NOMO-1 treated with dmso at 0.1 percent for 144 hours (cell line): ENCODE results near the gene KCNH4.
"Not testable (repeated sequence)": the region's sequence is repeated elsewhere in the genome, so short reads cannot be mapped to it uniquely, and the experiment has no call there.

Experiments used
- DNase-seq: peaks from one replicate; lab custom pipeline; 2025; ENCODE audit not compliant: unreplicated experiment; lab: John Stamatoyannopoulos, UW

The KCNH4 gene

DNA sequence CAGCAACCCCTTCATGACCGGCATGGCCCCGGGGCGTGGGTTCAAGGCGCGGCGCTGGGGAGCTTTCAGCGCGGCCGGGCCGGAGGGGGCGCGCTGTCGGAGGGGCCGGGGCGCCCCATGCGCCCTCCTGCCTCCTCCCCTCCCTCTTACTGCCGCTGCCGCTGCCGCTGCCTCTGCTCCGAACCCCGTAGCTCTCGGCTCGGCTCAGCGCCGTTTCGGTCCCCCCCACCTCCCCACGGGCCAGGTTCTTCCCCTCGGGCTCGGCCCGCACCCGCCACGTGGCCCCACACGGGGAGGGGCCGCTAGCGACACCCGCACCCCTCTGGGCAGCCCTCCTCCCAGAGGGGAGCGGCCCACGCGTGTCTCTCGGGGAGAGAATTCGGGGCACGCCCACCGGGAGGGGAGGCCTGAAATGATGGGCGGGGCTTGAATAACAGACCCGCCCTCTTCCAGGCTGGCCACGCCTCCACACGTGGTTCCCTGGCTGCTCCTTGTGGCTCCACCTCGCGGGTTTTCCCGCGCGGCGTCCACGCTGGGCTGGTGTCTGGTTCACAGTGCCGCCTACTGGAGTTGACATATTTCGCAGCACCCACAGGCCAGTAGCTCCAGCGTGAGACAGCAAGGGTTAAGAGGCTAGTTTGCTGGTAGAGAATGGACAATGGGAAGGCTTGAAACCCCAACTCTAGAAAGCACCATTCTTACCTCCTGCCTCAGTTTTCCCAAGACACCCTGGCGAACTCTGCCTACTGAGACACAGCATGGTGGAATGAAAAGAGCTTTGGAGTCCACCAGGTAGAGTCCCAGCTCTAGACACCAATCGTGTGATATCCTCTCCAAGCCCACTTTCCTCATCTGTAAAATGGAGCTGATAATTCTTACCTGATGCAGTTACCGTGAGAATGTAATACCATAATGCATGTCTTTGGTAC, at the start of gene KCNH4:
Gene KCNH4 (minus strand): TSS at position 221 of the 929 bp plus-strand sequence. CDS start 197 bp downstream, at position 24.
- DNase-seq, result peak; percentile 77

DNA sequence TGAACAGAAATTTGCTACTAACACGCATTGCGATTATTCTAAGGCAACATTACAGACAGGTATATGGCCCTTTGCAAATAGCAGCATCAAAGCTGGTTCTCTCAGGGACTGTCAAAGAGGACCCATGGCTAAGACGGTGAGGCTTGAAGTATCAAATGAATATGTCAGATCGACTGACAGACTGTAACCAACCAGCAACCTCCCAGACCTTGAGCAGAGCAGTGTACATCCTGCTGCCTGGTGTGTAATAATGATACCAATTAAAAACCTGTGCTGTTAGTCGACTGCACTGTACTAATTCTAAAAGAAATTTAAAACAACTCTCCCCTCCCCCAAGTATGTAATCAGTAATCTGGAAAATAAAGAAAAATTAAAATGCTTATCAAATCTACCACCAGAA, 49.3 kb upstream of the KCNH4 start:
- DNase-seq, result no peak

DNA sequence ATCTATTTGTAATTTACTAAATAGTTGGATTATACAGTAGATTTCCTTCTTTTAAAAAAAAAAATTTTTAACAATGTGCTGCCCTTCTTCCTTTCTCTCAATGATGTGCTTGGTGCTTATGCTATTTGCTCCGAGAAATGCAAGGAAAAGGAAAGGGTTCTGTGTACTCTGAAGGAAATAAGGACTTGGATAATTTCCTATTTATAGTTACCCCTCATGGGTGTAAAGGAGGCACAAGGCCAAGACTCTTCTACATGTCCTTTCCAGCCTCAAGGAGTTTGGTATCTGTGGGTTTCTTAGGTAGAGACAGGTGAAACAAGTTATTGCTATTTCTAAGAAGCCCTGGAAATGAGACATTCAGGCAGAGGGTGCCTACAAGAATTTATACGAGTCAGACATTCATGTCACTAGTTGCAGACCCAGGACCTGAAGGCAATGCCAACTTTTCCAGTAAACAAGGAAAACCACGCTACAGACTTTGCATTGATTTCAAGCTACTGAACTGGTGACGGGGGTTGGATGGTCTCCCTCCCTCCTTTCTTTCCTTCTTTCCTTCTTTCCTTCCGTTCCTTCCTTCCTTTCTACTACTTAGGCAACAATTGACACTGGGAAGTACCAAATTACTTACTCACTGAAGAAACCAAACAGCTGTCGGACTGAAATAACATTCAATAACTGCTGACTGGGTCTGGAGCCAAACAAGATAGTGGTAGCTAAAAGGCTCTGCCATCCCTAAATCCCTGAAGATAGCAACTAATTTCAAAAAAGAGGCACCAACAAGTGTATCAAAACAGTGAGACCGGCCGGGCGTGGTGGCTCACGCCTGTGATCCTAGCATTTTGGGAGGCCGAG, 47.1 kb upstream of the KCNH4 start:
- no peak for DNase-seq

DNA sequence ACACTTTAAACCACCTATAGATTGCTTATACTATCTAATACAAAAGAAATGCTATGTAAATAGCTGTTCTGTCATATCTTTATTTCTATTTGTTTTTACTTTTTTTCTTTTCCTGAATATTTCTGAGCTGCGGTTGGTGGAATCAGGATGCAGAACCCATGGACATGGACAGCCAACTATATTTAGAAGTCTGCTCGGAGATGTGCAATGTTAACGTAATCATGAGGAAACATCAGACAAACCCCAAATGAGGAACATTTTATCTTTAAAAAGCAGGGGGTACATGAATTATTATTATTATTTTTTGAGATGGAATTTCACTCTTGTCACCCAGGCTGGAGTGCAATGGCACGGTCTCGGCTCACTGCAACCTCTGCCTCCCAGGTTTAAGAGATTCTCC, 44.7 kb upstream of the KCNH4 start:
- DNase-seq, result no peak

DNA sequence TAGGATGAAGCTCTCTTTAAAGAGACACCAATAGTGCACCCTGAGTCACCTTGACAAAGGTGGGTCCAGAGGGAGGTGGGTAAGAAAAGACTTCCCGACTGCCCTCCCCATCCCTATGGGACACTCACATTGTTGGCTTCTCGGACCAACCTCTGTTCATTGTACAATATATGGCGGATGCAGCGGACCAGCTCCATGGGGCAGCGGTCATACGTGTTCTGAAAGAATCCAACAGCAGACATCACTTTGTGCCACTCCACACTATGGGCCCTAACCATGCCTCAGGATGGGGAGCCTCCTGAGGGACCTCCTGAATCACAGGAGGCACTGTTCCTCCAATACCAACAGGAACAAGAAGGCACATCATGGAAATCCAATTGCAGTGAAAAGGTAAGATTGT, 43.7 kb upstream of the KCNH4 start:
- no peak for DNase-seq

DNA sequence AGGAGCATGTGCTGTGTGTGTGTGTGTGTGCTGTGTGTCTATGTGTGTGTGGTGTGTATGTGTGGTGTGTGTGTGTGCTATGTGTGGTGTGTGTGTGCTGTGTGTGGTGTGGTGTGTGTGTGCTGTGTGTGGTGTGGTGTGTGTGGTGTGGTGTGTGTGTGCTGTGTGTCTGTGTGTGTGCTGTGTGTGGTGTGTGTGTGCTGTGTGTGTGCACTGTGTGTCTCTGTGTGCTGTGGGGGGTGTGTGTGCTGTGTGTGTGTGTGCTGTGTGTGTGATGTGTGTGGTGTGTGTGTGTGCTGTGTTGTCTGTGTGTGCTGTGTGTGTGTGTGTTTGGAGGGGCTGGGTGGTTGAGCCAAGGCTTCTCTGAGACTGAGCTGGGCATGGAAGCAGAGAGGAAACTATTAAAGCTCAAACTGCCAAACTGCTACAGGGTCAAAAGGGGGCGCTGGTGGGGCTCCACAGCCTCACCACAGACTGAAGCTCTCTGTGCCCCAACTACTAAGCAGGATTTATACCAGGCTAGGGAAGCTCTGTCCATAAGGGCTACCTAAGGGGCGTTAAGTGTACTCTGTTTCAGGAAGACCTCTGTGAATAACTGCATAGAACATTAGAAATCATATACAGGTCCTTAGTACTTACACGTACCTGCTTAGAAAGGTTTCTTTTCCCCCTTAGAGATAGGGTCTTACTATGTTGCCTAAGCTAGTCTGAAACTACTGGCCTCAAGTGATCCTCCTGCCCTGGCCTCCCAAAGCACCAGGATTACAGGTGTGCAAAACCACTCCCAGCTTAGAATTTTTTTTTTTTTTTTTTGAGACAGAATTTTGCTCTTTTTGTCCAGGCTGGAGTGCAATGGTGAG, 41.2 kb upstream of the KCNH4 start:
- peak; percentile 55 for DNase-seq

DNA sequence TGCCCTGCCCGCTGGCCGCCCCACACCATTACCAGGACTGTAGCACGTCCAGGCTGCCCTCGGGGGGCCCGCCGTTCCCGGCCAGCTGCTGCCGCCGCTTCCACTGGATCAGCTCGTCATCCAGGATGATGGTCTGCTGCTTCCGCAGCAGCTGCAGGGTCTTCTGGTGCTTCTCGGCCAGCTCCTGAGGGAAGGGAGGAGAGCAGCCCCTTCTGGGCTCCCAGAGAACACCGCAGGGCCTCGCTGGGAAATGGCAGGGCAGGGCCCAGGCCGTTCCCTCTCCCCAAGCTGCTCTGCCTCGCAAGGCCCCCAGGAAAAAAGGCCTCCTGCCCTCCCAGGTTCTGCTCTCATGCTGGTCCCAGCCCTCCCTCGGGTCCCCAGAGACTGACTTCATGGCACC, 38.3 kb upstream of the KCNH4 start:
- not testable (repeated sequence) for DNase-seq

DNA sequence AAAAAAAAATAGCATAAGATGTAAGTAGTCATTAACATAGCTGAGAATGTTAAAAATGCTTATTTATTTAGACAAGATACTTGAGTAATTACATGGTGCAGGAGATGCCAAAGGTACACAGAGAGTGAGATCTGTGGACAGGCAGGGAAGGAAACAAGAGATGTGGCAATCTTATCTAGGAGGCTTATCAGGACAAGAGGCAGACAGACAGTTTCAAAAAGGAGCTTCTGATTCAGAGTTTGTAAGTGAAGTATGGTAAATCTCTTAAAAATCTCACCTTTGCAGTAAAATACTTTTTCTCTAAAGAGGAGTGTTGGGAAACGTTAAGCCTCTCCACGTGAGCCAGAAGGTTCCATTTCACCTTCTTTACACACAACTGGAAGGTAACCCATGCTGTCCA, 33.2 kb upstream of the KCNH4 start:
- no peak for DNase-seq

DNA sequence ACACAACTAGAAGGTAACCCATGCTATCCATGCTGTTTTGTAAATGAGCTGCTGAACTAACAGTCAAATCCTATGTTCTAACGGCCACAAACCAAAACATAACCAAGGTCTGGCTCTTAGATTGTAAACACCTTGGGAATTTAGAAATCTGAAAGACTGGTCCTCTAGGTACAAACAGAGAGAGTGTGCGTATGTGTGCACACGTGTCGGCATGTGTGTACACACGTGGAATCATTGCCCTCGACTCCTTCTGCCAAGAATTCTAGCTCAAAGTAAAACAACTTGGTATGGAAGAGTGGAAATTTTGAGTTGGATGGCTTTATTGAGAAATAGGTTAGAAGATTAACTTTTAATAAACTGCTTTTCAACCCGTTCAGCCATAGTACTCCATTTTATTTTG, 31.4 kb upstream of the KCNH4 start:
- no peak for DNase-seq

DNA sequence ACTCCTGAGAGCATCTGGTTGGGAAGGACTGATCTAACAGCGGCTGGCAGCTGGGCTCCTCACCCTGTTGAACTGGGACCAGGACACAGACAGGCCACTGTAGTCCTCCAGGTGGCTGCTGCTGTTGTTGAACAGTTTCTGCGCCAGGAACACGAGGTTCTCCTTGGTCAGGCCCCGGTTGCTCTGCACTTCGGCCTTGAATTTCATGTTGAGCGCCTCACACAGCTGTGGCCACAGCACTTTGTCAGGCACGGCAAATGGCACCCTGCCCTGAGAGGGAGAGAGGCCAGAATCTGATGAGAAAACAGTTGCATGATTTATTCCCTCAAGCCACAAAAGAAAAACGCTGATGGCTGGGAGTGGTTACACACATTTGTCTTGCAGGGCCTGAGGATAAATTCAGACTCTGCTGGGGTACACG, 31.0 kb upstream of the KCNH4 start:
- DNase-seq, result not testable (repeated sequence)

DNA sequence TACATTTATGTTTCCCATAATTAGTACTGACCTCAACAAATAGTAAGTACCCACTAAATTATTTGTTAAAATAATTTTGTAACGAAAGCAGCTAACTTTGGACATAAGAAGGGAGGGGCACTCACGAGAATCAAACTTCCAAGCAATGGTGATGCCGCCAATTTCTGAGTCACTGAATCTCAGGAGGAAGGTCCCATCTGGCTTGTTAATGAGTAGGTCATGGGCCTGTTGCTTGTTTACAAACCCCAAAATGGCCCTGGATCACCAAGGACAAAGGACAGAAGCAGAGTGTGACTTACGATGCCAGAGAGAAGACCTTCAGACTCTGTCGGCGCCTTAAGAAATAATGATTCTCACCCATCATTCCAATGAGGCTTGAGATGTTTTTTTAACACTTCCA, 29.1 kb upstream of the KCNH4 start:
- no peak for DNase-seq

DNA sequence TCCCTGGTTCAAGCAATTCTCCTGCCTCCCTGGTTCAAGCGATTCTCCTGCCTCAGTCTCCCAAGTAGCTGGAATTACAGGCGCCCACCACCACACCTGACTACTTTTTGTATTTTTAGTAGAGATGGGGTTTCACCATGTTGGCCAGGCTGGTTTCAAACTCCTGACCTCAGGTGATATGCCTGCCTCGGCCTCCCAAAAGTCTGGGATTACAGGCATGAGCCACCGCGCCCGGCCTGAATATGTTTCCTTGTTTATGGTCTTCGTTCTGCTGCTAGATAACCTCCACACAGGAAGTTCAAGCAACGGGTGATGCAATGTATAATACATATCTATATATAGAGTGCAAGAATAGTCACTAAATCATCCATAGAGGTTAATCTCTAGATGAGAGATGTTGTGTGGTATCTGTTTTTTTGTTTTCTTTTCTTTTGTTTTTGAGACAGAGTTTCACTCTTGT, 25.2 kb upstream of the KCNH4 start:
- peak; percentile 58 for DNase-seq

DNA sequence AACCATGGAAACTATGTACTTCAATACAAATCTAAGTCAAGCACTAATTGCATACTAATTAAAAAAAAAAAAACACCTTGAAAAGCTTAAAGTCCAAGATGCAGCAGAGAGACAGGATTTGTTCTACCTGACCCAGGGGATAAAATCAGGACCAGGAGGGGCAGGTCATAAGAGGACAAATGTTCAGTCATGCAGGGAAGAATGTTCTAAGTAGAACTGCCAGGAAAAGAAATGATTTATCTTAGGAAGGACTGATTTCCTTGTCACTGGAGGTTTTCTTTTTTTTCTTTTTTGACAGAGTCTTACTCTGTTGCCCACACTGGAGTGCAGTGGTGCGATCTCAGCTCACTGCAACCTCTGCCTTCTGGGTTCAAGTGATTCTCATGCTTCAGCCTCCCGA, 22.4 kb upstream of the KCNH4 start:
- no peak for DNase-seq

DNA sequence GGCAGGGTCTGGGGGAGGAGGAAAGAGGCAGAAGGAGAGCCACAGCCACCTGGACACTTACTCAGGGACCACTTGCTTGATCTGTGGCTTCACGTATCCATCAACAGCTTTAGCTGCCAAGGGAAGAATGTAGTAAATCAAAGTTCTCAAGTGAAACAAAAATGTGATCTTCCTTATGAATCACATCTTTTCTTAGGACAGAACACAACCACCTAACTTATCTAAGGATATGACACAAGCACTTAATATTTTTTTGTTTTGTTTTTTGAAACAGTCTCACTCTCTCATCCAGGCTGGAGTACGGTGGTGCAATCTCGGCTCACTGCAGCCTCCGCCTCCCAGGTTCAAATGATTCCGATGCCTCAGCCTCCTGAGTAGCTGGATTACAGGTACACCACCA, 21.8 kb upstream of the KCNH4 start:
- DNase-seq, result no peak

DNA sequence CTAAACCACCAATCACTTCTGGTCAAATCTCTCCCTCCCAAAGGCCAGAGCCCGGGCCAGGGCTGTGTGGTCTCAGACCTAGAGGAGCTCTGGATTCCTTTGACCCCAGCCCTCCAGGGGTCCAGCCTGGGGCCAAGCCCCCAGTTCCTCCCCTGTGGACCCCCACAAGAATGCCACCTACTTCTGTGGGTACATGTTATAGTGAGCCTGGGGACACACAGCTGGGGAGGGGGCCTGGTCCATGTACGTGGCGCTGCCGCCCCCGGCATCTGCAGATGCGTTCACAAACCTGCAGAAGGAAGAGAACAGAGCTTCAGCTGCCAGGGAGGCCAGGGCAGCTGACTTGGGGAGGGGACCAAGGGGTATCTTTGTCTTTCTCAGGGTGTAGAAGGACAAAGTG, 21.2 kb upstream of the KCNH4 start:
- no peak for DNase-seq

DNA sequence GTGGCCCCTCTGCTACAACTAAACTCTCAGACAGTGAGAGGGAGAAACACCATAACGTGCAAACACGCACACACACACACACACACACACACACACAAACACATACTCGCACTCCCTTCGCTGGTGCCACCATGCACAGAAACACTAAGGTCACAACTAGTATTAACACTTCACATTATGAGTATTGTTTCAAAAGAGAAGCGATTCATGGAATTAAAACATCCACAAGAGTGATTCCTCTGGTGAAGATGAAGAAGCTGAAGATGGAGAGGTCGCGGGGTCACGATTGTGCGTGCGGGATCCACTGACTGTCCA, 20.5 kb upstream of the KCNH4 start:
- DNase-seq, result no peak

DNA sequence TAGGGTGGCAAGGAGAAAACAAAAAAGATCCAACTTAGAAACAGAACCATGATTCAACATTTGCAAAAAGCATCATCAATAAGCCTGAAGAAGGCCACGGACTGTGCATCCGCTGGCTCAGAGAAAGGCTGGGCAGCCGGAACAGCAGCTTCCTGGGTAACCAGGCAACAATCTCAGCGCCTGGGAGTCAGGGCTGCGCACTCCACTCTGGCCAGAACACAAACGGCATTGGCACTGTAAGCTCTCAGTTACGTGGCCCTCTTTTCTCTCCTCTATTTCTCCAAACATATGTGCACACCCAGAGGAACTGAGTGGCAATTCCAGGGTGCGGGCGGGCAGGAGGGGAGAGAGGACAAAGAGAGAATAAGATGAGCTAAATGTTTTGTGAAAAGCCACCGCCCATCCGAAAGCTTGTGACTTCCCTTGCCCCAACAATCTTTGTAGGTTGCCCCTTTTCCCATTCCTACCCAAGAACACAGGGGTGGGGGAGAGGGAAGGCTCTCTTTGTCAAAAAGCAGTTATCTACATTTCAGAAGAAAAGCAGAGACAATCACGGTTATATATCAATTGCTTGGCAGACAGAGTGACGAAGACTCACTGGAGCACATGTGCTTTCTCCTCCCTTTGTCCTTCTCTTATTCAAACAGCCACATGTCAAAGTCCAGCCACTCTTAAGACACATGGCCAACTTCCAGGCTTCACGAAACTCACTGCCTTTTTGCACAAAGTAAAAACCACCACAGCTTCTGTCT, 19.9 kb upstream of the KCNH4 start:
- DNase-seq, result no peak

DNA sequence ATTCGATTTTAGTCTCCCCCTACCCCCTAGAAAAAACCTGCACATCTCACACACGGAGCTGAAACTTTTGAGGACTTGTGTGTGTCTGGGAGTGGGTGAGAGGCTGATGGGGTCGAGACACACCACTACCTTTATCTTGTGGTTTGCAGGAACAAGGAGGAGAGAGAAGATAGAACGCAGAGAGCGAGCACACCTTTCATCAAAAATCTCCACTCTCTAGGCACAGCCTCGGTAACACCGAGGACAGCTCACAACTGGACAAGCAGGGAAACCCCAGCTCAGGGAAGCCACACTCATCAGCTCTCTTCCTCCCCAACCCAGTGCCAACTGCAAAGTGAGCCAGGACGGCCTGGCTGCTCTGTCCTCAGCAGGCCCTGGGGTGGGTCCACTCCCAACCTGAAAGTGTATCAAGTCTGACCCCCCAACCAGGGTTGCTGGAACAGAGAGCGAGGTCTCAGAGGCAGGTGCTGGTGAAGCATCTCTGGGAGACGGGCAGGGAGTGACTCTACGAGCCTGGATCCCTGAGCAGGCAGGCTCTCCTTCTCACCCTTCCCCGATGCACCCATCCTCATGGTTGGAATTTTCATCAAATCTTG, 18.6 kb upstream of the KCNH4 start:
- DNase-seq, result no peak

DNA sequence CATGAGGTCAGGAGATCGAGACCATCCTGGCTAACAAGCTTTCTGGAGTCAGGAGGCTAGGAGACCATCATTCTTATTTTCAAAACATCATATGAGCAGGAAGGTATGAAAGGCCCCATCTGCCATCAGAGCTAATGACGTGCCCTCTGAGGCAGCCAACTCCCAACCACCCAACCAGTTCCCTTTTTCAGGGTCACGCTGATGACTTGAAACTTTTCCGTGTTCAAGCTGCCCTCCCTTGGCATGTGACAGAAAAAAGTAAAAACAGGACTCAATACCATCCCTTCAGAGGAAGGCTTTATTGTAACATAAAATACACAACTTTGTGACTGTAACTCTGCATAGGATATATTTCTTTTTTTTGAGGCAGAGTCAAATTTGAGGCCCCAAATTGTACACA, 18.0 kb upstream of the KCNH4 start:
- peak; percentile 74 for DNase-seq

DNA sequence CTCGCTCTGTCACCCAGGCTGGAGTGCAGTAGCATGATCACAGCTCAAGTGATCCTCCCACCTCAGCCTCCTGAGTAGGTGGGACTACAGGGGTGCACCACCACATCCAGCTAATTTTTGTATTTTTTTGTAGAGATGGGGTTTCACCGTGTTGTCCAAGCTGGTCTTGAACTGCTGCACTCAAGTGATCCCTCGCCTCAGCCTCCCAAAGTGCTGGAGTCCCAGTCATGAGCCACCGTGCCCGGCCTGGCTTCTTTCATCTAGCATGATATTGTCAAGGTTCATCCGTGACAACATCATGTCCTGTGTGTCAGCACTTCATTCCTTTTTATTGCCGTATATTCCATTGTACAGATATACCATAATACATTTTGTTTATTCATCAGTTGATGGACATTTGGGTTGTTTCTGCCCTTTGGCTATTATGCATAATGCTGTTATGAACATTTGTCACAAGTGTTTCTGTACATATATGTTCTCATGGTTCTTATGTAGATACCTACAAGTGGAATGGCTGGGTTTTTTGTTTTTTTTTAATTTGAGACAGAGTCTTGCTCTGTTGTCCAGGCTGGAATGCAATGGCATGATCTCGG, 16.7 kb upstream of the KCNH4 start:
- no peak for DNase-seq
